ENCODE measurements around the gene USE1.

- no peak for TF ChIP-seq CTCF (IDR thresholded peaks at IDR 0.05)
- no peak for TF ChIP-seq POLR2A (IDR thresholded peaks at IDR 0.05)
Observed at GRCh38 chr19:17229890-17230289, 14.7 kb downstream of the USE1 start.

All from uterus (tissue), 2 donors.